IPS-18c (cell line): ENCODE results near the gene ATP4B.

ENCODE experiments used
- H3K4me3 ChIP-seq: 2 replicates; pipeline ENCODE4 v1.7.0; 2013; ENCODE audit warnings: low read depth, mild to moderate bottlenecking, low read length, moderate library complexity; ENCODE audit not compliant: insufficient read depth
- H3K9me3 ChIP-seq: one replicate; pipeline ENCODE4 v1.6.1; 2013; ENCODE audit warnings: mild to moderate bottlenecking, low read length, moderate library complexity; ENCODE audit not compliant: control insufficient read depth, insufficient read depth

The ATP4B gene

DNA sequence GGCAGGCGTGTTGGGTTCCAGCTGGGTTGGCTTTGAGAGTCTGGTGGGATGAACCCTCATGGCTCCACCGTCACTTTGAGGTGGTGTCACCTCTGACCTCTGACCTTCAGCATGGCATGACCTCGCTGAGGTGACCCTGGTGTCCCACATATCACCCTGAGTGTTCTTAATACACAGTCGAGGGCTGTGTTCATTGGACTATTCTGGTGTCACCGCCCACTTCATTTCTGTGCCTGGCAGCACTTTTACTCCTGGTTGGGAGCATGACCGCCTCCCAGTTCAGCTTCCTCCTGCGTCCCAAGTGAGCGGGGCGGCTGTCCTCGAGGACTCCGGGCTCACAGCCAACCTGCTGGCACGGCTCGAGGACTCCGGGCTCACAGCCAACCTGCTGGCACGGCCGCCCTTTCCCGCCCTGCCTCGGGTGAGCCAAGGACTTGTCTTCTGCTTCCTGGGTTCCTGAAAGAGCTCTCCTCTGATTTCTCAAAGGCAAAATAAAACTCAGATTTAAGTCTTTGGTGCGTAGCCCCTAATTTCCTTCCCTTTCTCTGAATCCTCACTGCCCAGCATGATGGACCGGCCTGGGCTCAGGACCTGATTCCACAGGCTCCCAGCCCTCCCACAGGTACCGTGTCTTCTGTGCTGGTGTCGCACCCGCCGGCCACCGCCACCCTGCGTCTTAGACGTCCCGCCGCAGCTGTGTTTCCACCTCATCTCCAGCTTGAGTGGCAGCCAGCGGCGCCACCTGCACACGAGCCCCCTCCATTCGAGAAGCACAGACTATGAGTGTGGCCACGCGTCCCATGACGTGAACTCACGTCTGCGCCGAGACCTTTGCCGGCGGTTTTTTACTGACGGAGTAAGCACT is 10.4 kb downstream of the ATP4B start:
- Histone ChIP-seq H3K9me3 (peaks cover 5% of the 10 kb centered on the region), H3K4me3 (no peak overlapping the region)

DNA sequence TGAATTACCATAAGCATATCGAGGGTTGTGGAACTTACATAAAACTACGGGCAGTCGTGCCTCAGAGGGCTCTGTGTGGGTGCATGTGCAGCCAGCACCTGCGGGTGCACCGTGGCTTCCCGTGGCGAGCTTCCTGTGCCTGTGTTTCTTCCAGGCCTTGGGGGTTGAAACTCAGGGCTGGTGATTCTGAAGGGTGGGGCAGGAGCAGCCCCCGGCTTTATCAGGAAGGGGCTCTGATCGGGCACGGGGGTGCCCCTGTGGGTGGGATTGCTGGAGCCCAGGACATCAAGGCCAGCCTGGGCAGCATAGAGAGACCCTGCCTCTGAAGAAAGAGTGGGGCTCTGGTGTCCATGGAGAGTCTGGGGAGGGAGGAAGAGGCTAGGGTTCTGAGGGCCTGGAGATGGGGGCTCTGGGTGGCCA is 11.1 kb downstream of the ATP4B start:
- peaks cover 5% of the 10 kb centered on the region for H3K9me3 ChIP-seq
- H3K4me3 ChIP-seq = no peak overlapping the region

DNA sequence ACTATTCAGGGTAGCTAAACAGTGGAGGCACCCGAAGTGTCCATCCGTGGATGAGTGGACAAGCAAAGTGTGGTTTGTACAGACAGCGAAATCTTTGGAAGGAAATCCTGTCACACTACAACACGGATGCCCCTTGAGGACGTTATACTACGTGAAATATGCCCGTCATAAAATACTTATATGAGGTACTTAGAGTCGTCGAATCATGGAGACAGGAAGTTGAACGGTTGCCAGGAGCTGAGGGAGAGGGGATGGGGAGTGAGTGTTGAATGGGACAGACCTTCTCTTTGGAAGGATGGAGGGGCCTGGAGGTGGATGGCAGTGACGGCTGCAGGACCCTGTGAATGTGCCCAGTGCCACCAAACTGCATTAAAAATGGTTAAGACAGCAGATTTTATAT is 11.6 kb downstream of the ATP4B start:
- H3K4me3 ChIP-seq = no peak overlapping the region

DNA sequence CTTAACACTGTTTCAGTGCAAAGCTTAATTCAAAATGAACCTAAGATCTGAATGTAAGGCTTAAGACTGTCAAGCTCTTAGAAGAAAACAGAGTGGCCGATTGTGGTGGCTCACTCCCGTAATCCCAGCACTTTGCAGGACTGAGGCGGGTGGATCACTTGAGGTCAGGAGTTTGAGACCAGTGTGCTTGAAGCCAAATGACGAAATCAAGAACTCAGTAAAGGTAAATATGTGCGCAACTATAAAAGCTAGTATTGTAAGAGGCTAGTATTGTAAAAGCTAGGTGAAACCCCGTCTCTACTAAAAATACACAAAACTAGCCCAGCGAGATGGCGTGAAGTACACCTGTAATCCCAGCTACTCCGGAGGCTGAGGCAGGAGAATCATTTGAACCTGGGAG is 12.7 kb downstream of the ATP4B start:
- Histone ChIP-seq H3K4me3 (no peak overlapping the region), H3K9me3 (peaks cover 5% of the 10 kb centered on the region)

More for the DNA sequence above, 11.6 kb downstream of the ATP4B start:
- H3K9me3 ChIP-seq = peaks cover 5% of the 10 kb centered on the region

DNA sequence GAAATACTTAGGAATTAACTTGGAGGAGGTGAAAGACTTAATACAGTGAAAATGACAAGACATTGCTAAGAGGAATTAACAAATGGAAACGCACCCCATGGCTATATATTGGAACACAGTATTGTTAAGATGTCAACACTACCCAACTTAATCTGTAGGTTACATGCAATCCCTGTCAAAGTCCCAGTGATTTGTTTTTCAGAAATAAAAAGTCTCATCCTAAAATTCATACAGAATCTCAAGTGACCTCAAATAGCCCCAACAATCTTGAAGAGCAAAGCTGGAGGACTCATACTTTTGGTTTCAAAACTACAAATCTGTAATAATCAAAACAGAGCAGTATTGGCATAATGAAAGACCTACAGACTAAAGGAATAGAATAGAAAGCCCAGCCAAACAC is 13.2 kb downstream of the ATP4B start:
- no peak overlapping the region for H3K4me3 ChIP-seq

DNA sequence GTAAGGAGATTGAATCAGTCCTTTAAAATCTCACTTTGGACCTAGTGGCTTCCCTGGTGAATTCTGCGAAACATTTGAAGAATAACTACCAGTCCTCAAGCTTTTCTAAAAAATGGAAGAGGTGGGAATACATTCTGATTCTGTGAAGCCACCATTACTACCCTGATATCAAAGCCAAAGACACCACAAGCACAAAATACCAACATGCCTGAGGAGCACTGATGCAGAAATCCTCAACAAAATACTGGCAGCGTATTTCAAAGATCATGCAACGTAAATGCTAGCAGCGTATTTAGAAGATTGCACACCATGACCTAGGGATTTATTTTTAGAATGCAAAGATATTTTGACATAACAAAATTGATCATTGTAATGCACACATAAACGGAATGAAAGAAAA is 14.4 kb downstream of the ATP4B start:
- Histone ChIP-seq H3K4me3 (no peak overlapping the region), H3K9me3 (peaks cover 7% of the 10 kb centered on the region)

More for the DNA sequence above, 13.2 kb downstream of the ATP4B start:
- peaks cover 5% of the 10 kb centered on the region for H3K9me3 ChIP-seq

DNA sequence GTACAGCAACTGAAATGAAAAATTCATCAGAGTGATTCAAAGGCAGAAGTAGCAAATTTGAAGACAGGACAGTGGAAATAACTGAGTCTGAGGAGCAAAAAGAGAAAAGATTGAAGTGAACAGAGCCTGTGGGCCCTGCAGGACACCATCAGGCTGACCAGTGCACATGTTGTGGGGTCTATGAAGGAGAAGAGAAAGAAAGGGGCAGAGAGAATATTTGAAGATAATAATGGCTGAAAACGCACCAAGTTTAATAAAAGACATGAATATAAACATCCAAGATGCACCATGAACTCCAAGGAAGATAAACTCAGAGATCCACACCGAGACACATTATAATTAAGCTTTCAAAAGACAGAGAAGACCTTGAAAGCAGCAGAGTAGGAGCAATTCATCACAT is 15.4 kb downstream of the ATP4B start:
- Histone ChIP-seq H3K9me3 (peaks cover 7% of the 10 kb centered on the region), H3K4me3 (no peak overlapping the region)

DNA sequence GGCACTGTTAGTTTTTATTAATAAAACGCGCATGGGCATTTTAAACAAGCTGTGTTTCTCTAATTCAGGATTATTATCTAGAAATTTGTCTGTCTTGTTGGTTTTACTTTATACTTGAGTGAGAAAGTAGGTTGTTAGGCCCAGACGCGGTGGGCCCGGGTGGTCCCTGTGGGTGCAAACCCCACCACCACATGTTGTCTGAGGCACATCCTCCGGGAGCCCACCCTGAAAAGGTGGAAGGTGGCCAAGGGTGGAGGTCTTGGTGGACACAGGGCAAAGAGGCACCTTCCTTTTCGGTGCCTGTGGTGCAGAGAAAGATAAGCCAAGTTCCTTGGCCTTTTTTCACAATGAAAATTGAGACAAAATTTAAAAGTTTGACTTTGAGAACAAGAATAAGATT is 16.6 kb downstream of the ATP4B start:
- Histone ChIP-seq H3K9me3 (peaks cover 7% of the 10 kb centered on the region), H3K4me3 (no peak overlapping the region)

DNA sequence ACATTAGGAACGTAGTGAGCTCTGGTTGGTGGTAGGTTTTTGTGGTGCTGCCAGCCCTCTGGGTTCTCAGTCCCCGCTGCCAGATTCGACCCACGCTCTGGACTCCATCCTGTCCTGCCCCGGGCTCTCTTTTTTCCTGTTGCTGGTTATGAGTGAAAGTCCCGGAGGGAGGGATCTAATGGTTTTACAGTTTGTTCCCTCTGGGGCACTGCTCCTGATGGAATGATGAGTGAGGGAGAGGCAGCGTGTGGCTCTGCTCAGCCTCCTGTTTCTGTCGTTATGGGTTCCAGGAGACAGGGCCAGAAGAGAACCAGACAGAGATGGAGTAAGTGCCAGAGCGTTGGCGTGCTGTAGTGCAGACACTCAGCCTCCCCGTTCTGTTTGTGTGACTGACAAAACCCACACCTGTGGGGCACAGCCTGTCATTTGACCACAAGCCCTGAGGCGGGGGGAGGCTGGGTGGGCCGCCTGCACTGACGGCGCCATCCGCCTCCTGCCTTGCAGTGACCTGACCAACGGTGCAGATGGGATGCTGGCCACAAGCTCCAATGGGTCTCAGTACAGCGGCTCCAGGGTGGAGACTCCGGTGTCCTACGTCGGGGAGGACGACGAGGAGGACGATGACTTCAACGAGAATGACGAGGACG is 18.3 kb downstream of the ATP4B start:
- H3K9me3 ChIP-seq = peaks cover 2% of the 10 kb centered on the region
- H3K4me3 ChIP-seq = no peak overlapping the region

DNA sequence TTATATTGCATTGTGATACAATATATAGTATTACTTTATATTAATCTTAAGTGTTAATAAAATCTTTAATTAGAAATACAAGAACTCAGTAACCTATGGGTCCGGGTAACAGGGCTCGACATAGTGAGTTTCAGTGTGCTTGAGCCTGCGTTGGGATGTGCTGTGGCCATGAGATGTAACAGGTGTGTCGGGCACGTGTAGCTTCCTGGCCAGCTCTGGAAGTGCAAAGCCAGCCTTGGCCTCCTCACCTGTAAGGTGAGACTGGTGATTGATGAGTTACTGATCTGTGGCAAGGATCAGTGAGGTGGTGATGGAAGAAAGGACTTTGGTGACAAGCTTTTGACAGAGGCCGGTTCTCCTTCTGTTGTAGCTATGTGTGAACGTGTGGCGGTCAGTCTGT is 19.2 kb downstream of the ATP4B start:
- peaks cover 2% of the 10 kb centered on the region for H3K9me3 ChIP-seq
- no peak overlapping the region for H3K4me3 ChIP-seq

DNA sequence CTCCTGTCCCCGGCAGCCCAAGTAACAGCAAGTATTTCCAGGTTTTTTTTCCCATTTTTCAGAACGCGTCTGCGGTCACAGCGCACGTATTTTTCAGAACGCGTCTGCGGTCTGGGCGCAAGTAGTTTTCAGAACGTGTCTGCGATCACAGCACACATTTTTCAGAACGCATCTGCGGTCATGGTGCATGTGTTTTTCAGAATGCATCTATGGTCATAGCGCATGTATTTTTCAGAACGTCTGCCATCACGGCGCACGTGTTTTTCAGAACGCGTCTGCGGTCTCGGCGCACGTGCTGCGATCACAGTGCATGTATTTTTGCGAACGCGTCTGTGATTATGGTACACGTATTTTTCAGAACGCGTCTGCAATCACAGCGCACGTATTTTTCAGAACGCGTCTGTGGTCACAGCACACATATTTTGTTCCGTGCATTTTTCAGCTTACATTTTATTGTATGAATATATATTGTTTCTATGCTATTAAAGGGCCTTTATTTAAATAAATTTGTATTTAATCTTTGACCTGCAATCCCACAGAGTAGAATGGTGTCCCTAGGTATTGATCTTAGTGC is 19.7 kb downstream of the ATP4B start:
- Histone ChIP-seq H3K9me3 (peaks cover 2% of the 10 kb centered on the region), H3K4me3 (no peak overlapping the region)

DNA sequence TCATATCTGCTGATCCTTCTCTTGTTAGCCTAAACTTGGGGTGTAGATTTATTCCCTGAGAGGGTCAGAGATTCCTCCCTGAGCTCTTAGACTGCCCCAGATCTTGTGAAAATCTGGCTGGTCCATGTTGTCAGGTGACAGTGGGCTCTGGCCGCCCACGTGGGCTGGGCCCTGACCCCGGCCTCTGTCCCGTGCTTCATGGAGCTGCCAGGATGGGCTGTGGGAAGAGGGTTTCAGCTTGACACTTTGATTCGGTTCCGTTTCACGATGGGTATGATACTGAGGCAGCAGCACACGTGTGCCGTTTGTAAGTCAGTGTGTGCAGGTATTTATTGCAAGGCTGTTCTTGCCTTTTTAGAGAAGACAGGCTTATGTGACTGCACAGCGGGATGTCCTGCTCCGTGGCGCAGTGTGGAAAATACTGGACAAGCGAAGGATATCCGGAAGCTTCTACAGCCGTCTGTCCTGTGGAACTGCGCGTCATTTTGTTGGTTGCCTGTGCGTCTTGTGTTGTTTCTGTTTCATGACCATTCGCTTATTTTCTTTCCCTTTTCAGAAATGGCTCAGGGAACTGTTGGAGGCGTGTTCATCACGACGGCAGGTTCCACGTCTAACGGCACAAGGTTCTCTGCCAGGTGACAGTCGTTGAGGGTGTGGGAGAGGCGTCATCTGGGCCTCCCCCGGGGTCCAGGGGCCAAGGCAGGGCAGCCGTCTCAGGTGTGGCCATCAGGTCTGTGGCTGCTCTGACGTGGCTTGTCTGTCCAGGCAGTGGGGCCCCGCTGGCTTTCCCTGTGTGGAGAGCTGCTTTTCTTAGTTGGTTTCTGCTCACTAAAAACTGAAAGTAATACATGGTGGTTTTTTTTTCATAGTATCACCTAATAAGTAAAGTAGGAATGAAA is 20.5 kb downstream of the ATP4B start:
- Histone ChIP-seq H3K4me3 (no peak overlapping the region), H3K9me3 (peaks cover 2% of the 10 kb centered on the region)

DNA sequence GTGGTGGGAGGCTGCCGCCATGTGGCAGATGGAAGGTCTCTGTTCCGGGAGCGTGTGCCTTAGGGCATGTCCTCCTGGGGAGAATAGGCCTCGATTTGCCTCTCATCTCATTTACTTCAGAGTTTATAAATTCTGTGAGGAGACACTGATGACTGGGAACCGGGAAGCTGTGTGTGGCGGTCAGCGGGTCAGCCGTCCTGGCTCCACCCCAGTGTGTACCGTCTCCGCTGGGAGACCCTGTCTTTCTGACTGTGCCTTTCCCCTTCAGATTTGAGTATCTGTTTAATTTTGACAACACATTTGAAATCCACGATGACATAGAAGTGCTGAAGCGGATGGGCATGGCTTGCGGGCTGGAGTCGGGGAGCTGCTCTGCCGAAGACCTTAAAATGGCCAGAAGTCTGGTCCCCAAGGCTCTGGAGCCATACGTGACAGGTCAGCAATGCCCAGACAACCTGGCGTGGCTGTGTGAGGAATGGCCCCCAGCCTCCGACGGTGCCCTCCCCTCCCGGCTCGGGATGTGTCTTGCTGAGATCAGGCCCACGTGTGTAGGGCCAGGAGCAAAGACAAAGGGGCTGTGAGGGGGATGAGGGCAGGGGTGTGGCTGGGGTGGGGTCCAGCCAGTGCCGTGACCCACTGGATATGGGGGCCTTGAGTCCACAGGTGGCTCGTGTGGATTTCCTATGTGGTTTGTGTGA is 21.6 kb downstream of the ATP4B start:
- H3K9me3 ChIP-seq = peaks cover 2% of the 10 kb centered on the region
- H3K4me3 ChIP-seq = no peak overlapping the region

DNA sequence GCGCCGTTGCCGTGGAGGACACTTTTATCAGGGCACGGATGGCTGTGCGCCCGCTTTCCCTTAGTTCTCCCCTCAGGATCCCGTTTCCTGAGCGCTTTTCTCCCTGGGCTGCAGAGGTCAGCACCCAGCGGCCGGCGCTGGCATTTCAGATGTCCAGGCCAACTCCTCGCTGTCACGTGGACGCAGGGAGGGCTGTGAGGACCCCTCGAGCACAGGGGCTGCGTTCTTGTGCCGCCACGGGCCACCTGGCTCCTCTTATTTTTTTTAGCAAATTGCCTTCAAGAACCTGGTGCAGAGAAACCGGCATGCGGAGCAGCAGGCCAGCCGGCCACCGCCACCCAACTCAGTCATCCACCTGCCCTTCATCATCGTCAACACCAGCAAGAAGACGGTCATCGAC is 22.3 kb downstream of the ATP4B start:
- no peak overlapping the region for H3K4me3 ChIP-seq
- H3K9me3 ChIP-seq = peaks cover 2% of the 10 kb centered on the region

DNA sequence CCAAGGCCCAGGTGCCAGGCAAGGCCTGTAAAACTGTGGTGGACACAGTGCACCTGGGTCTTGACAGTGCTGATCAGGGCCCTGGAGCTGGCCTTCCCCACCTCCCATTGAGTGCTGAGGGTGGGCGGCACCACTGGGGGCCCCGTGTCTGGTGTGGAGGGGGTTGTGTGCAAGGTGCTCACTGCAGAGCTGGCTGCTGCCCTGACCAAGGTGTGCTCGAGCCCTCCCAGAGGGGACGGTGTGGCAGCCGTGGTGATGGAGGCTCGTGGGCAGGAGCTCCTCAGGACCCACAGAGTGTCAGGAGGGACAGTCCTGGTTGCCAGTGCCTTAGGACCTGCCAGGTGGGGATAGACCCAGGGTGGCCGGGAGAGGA is 23.0 kb downstream of the ATP4B start:
- H3K9me3 ChIP-seq = peaks cover 2% of the 10 kb centered on the region
- no peak overlapping the region for H3K4me3 ChIP-seq

DNA sequence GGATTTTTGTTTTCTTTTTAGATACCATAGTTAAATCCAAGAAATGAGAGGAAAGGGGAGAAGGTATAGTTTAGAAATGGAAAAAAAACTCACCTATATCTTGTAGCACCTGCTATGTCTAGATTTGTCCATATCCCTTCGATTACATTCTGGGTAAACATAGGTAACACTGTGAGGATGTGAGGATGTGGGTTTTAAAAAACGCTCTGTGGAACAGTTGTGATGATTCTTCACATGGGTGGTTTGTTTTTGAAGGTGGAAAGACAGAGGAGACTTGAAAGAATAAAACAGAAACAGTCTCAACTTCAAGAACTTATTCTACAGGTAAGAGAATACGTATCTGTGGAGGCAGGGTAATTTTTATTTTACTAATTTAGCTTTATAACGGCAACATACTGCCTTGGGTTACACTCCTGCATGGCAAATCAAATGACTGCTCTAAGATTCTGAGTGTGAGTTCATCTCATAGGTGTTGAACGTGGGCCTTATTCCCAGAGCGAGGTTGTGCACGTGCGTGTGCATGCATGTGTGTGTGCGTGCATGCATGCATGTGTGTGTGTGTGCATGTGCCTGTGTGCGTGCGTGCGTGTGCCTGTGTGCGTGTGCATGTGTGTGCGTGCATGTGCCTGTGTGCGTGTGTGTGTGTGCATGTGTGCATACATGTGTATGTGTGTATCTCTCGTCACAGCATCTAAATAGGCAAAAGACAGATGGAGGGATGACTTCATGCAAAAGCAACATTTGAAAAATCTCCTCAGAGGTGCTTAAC is 23.5 kb downstream of the ATP4B start:
- H3K4me3 ChIP-seq = no peak overlapping the region
- H3K9me3 ChIP-seq = no peaks in the 10 kb centered on the region
